GM12878 (cell line): ENCODE results near the gene WWOX.

ENCODE experiments used
- ATF7 ChIP-seq: fragments of 450-650 bp; IDR thresholded peaks from 2 replicates; pipeline ENCODE4 v1.6.1; 2016; ENCODE audit warnings: low read depth, mild to moderate bottlenecking
- CBFB ChIP-seq: IDR thresholded peaks from 2 replicates; pipeline ENCODE4 v1.6.1; 2016; ENCODE audit warnings: antibody characterized with exemption, low read depth
- EP300 ChIP-seq, 2 experiments: fragments of 150-350 bp in 1 of 2; IDR thresholded peaks; 2 replicates each; pipeline ENCODE4 v1.6.1; 2011 to 2012; ENCODE audit warnings: low read depth in 2 of 2, low read length in 2 of 2, borderline replicate concordance in 1 of 2, improper control_type of control experiment in 1 of 2, inconsistent platforms in 1 of 2; ENCODE audit not compliant: control insufficient read depth in 1 of 2
- HDAC2 ChIP-seq: fragments of 200-600 bp; sonication (generic); IDR thresholded peaks from 2 replicates; pipeline ENCODE4 v1.6.1; 2017
- SMC3 ChIP-seq: IDR thresholded peaks from 2 replicates; pipeline ENCODE4 v1.6.1; 2011; ENCODE audit warnings: low read length, improper control_type of control experiment, borderline replicate concordance
- SREBF2 ChIP-seq: IDR thresholded peaks from 2 replicates; pipeline ENCODE4 v1.6.1; 2012; ENCODE audit warnings: mild to moderate bottlenecking, low read length
- STAT3 ChIP-seq: IDR thresholded peaks from 2 replicates; pipeline ENCODE4 v1.6.1; 2011; ENCODE audit warnings: low read depth, low read length, improper control_type of control experiment
- TAF1 ChIP-seq: IDR thresholded peaks from 2 replicates; pipeline ENCODE4 v1.6.1; 2011; ENCODE audit warnings: mild to moderate bottlenecking, low read depth, low read length, borderline replicate concordance
- TARDBP ChIP-seq: IDR thresholded peaks from 2 replicates; pipeline ENCODE4 v1.6.1; 2016; ENCODE audit warnings: borderline replicate concordance
- TBL1XR1 ChIP-seq: IDR thresholded peaks from 2 replicates; pipeline ENCODE4 v1.6.1; 2012; ENCODE audit warnings: low read depth, low read length, improper control_type of control experiment
- ZNF384 ChIP-seq: IDR thresholded peaks from 2 replicates; pipeline ENCODE4 v1.6.1; 2012; ENCODE audit warnings: low read depth, mild to moderate bottlenecking, low read length, improper control_type of control experiment, borderline replicate concordance
- TF ChIP-seq, protein P1 (sequence below), 3 experiments: IDR thresholded peaks in 2 of 3; conservative IDR thresholded peaks in 1 of 3; 2 replicates each; pipeline ENCODE4 v1.5.1; 2011; ENCODE audit warnings: low read depth in 3 of 3, low read length in 3 of 3, mild to moderate bottlenecking in 3 of 3, control low read depth in 2 of 3, moderate library complexity in 2 of 3, inconsistent platforms in 1 of 3, mixed read lengths in 1 of 3; ENCODE audit not compliant: control insufficient read depth in 2 of 3, insufficient read depth in 1 of 3; ENCODE audit errors: extremely low read depth in 1 of 3
- TF ChIP-seq, protein P2 (sequence below): IDR thresholded peaks from 2 replicates; pipeline ENCODE4 v1.6.1; 2012; ENCODE audit warnings: low read depth, low read length, improper control_type of control experiment

DNA sequence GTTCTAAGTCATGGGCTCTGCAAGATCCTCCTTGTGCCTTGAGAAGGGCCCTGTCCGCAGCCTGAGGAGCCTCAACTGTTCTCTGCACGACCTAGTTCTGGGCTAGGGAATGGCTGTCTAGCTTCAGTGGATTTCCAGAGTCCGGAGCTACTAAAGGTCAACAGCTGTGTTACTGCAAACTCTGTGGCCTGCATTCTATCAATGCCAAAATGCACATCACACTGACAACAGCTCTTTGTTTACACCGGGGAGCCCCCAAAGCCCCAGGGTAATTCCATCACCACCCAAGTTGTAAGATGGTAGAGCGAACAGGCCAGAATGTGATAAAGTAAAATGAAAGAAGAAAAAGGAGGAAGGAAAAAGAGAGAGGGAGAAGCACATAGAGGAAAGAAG is 890.9 kb downstream of the WWOX start:
- TF ChIP-seq ZNF384: no peak
- no peak for TF ChIP-seq ATF7
- TF ChIP-seq TBL1XR1: no peak
- TF ChIP-seq EP300 (IDR thresholded peaks at IDR 0.05; ENCODE audit: borderline replicate concordance in 1 of 2, control insufficient read depth in 1 of 2, low read depth in 2 of 2, low read length in 2 of 2): no peak
- no peak for TF ChIP-seq SREBF2
- TF ChIP-seq TARDBP: no peak
- TF ChIP-seq, protein P1, sequence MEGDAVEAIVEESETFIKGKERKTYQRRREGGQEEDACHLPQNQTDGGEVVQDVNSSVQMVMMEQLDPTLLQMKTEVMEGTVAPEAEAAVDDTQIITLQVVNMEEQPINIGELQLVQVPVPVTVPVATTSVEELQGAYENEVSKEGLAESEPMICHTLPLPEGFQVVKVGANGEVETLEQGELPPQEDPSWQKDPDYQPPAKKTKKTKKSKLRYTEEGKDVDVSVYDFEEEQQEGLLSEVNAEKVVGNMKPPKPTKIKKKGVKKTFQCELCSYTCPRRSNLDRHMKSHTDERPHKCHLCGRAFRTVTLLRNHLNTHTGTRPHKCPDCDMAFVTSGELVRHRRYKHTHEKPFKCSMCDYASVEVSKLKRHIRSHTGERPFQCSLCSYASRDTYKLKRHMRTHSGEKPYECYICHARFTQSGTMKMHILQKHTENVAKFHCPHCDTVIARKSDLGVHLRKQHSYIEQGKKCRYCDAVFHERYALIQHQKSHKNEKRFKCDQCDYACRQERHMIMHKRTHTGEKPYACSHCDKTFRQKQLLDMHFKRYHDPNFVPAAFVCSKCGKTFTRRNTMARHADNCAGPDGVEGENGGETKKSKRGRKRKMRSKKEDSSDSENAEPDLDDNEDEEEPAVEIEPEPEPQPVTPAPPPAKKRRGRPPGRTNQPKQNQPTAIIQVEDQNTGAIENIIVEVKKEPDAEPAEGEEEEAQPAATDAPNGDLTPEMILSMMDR (IDR thresholded peaks at IDR 0.05 in 2 of 3, conservative IDR thresholded peaks at IDR 0.05 in 1 of 3; ENCODE audit: control insufficient read depth in 2 of 3, extremely low read depth in 1 of 3, insufficient read depth in 1 of 3, low read depth in 3 of 3, low read length in 3 of 3): no peak
- no peak for TF ChIP-seq CBFB
- TF ChIP-seq, protein P2, sequence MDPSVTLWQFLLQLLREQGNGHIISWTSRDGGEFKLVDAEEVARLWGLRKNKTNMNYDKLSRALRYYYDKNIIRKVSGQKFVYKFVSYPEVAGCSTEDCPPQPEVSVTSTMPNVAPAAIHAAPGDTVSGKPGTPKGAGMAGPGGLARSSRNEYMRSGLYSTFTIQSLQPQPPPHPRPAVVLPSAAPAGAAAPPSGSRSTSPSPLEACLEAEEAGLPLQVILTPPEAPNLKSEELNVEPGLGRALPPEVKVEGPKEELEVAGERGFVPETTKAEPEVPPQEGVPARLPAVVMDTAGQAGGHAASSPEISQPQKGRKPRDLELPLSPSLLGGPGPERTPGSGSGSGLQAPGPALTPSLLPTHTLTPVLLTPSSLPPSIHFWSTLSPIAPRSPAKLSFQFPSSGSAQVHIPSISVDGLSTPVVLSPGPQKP: no peak
- TF ChIP-seq SMC3: no peak
- TF ChIP-seq HDAC2: no peak
- no peak for TF ChIP-seq STAT3
- no peak for TF ChIP-seq TAF1
